ENCODE results near the gene SERHL2.
"Not testable (repeated sequence)": the region's sequence is repeated elsewhere in the genome, so short reads cannot be mapped to it uniquely, and the experiment has no call there.

SERHL2 gene

GRCh38 chr22:42601879-42602465 lies 48.2 kb downstream of the SERHL2 start:
- H3K4me3 ChIP-seq (ENCODE audit: low read depth, low read length), result no peak overlapping the region
- TF ChIP-seq CTCF (IDR thresholded peaks at IDR 0.05; ENCODE audit: low read depth, low read length), result no peak

GRCh38 chr22:42602470-42602869 lies 48.7 kb downstream of the SERHL2 start:
- H3K4me3 ChIP-seq (ENCODE audit: low read depth, low read length), result no peak overlapping the region
- no peak for TF ChIP-seq CTCF (IDR thresholded peaks at IDR 0.05; ENCODE audit: low read depth, low read length)

GRCh38 chr22:42603427-42603826 lies 49.7 kb downstream of the SERHL2 start:
- H3K4me3 ChIP-seq (ENCODE audit: low read depth, low read length), result no peak overlapping the region
- TF ChIP-seq CTCF (IDR thresholded peaks at IDR 0.05; ENCODE audit: low read depth, low read length), result no peak

- H3K4me3 ChIP-seq (ENCODE audit: low read depth, low read length), result no peak overlapping the region
- no peak for TF ChIP-seq CTCF (IDR thresholded peaks at IDR 0.05; ENCODE audit: low read depth, low read length)
These were observed 50.6 kb downstream of the SERHL2 start for GRCh38 chr22:42604403-42604802.

- H3K4me3 ChIP-seq (ENCODE audit: low read depth, low read length), result not testable (repeated sequence)
These were observed 53.9 kb downstream of the SERHL2 start for GRCh38 chr22:42607641-42608040.

GRCh38 chr22:42608136-42608822 lies 54.5 kb downstream of the SERHL2 start:
- H3K4me3 ChIP-seq (ENCODE audit: low read depth, low read length), result peak overlapping the region; percentile 36

GRCh38 chr22:42608823-42609361 lies 55.1 kb downstream of the SERHL2 start:
- TF ChIP-seq CTCF (IDR thresholded peaks at IDR 0.05; ENCODE audit: low read depth, low read length), result no peak
- H3K4me3 ChIP-seq (ENCODE audit: low read depth, low read length), result peak overlapping the region; percentile 36

More at GRCh38 chr22:42608136-42608822, 54.5 kb downstream of the SERHL2 start:
- no peak for TF ChIP-seq CTCF (IDR thresholded peaks at IDR 0.05; ENCODE audit: low read depth, low read length)
